Measurements from ENCODE around the gene BMPR1A. TPM values are rescaled to one million over a fixed set of nuclear protein-coding genes. Genes with fewer than 3 reads are reported as not detected.
"Not testable (repeated sequence)": the region's sequence is repeated elsewhere in the genome, so short reads cannot be mapped to it uniquely, and the experiment has no call there.

Gene BMPR1A
- polyA plus RNA-seq, 4 donors, result 64.5 to 79.4 (median 71.1) TPM

DNA sequence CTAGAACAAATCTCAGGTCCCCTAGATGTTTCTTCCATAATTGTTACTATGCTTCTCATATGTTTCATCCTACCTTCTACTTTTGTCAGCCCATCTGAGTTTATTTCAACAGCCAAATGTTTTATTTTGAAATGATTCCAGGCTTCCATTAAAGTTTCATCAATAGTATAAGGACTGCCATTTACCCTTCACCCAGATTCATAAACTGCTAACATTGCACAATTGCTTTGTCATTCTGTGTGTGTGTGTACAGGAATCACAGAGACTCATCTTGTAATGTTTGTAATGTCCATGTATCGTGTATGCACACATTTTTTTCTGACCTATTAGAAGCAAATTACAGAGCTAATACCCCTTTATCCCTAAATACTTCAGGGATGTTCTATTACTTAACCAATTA, 175.5 kb downstream of the BMPR1A start:
- DNase-seq (ENCODE audit: low read depth in 4 of 4, low spot score in 2 of 4), result no peak

- DNase-seq (ENCODE audit: low read depth in 4 of 4, low spot score in 2 of 4), result no peak
Measured at GRCh38 chr10:86932674-86933073, 176.3 kb downstream of the BMPR1A start.

DNA sequence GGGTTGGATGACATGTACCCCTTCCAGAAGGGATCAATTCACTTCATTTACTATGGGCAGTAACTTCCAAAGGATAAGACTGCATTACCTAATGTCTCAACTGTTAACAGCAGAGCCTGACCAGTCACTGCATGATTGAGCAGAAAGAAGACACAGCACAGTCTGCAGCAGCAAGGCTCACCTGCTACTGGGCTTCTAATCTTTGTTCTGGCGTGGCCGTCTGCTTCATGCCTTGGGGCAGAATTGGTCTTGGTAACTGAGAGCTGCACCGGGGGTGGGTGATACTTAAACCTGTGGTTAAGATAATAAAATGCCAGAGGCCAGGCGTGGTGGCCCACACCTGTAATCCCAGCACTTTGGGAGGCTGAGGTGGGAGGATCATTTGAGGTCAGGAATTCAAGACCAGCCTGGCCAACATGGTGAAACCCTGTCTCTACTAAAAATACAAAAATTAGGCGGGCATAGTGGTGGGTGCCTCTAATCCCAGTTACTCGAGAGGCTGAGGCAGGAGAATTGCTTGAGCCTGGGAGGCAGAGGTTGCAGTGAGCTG, 177.8 kb downstream of the BMPR1A start:
- not testable (repeated sequence) for DNase-seq (ENCODE audit: low read depth in 4 of 4, low spot score in 2 of 4)

DNA sequence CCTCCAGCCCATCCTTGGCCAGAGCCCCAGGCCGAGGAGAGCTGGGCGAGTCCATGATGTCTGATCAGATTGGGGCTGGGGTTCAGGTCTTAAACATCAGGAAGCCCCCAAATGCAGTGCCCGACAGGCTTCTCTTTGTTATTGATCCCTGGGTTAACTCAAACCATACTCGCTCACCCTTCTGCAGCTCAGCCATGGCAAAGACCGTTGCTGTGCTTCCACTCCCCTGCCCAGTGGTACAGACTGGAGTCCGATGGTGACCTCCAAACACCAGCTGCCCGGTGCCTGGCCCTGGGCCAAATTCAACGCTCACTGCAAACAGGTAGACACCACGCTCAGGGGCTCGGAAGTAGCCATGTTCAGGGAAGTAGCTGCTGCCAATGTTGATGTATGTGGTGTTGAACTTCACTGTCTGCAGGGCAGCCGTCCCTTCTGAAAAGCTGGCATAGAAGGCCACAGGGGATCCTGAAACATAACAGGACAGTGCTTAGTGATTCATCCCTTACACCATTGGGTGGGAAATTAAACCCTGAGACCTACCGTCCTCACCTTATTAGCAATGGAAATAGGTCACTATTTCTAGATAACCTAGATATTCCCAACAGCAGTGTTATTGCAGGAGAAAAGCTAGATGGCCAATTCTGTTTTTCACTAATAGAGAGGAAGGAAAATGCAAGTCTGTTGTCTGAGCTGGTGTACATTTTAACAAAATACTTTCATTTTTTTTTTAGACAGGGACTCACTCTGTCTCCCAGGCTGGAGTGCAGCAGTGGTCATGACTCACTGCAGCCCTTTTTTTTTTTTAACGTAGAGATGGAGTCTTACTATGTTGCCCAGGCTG, 180.5 kb downstream of the BMPR1A start:
- DNase-seq (ENCODE audit: low read depth in 4 of 4, low spot score in 2 of 4), result no peak

- no peak for DNase-seq (ENCODE audit: low read depth in 4 of 4, low spot score in 2 of 4)
Measured at GRCh38 chr10:86937502-86938154, 181.2 kb downstream of the BMPR1A start.

DNA sequence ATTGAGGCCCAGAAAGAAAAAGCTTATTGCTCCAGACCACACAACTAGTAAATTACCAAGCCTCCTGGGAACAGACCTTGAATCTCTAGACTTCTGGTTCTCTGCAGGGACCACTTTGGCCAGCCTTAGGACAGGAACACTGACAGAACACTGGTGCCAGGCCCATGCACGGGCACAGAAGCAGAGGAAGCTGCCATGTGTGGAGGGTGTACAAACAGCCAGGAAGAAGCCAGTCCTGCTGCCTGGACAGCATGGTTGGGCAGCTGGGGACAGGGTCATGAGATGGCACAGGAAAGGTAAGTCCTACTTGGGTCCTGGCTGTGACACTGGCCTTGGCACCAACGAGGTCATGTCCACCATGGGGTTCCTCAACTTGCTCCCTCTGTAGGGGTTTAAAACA, 181.8 kb downstream of the BMPR1A start:
- DNase-seq (ENCODE audit: low read depth in 4 of 4, low spot score in 2 of 4), result no peak

GRCh38 chr10:86940076-86940475, 183.7 kb downstream of the BMPR1A start:
- not testable (repeated sequence) for DNase-seq (ENCODE audit: low read depth in 4 of 4, low spot score in 2 of 4)

- no peak for DNase-seq (ENCODE audit: low read depth in 4 of 4, low spot score in 2 of 4)
Measured at GRCh38 chr10:86940677-86941076, 184.3 kb downstream of the BMPR1A start.

DNA sequence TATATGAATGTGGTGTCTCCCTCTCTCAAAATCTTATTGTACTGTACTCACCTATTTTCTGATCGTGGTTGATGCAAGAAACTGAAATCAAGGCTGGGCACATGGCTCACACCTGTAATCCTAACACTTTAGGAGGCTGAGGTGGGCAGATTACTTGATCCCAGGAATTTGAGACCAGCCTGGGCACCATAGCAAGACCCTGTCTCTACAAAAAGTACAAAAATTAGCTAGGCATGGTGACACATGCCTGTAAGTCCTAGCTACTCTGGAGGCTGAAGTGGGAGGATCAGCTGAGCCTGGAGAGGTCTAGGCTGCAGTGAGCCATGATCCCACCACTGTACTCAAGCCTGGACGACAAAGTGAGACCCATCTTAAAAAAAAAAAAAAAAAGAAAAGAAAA, 185.0 kb downstream of the BMPR1A start:
- DNase-seq (ENCODE audit: low read depth in 4 of 4, low spot score in 2 of 4), result no peak

GRCh38 chr10:86941991-86942421, 185.6 kb downstream of the BMPR1A start:
- no peak for DNase-seq (ENCODE audit: low read depth in 4 of 4, low spot score in 2 of 4)

DNA sequence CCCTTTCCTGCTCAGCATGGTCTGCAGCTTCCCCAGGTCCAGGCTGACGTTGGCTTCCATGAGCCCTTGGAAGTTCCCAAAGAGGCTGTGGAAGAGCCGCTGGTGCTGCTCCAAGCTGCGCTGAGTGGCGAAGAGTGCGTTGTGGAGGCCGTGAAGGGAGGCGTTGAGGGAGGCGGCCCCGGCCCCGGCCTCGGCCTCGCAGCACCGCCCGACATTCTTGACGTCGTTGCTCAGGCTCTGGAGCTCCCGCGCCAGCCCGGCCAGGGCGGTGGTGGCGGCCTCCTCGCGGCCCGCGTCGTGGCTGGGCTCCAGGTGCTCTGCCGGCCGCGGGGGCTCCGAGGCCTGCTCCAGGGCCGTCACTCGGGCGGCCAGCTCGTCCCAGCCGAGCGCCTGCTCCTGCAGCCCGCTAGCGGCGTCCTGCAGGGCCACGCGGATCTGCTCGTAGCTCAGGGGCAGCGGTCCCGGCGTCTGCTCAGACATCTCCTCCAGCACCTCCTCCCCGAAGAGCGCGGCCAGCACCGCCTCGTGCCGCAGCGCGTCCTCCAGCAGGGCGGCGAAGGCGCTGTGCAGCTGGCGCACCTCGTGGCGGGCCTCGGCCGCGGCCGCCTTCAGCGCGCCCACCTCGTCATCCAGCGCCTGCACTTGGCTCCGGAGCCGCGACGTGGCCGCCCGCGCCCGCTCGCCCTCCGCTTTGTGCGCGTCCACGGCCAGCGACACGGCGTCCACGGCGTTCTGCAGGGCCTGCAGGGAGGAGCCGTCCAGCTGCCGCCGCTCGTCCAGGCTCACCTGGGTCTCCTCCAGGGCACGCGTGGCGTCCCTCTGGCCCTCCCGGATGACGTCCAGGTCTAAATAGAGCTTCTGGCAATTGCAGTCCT, 186.3 kb downstream of the BMPR1A start:
- DNase-seq (ENCODE audit: low read depth in 4 of 4, low spot score in 2 of 4), result no peak

- DNase-seq (ENCODE audit: low read depth in 4 of 4, low spot score in 2 of 4), result no peak
Measured at GRCh38 chr10:86943316-86944030, 187.1 kb downstream of the BMPR1A start.

DNA sequence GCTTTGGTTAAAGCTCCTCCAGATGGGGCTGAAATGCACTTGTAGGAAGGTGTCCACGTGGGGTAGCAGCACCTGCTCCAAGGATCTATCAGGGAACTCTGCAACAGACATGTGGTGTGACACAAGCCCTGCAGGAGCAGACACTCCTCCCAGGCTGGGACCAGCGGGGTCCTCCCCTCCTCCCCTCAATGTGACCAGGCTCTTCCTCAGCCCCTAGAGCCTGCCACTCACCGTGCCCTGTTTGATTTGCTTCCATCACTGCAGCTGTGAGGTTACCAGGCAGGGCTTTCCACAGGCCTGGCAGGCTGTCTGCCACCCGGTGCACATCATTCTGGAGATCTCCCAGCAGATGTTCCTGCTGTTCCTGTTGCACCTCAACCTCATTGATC, 187.6 kb downstream of the BMPR1A start:
- DNase-seq (ENCODE audit: low read depth in 4 of 4, low spot score in 2 of 4), result no peak

DNA sequence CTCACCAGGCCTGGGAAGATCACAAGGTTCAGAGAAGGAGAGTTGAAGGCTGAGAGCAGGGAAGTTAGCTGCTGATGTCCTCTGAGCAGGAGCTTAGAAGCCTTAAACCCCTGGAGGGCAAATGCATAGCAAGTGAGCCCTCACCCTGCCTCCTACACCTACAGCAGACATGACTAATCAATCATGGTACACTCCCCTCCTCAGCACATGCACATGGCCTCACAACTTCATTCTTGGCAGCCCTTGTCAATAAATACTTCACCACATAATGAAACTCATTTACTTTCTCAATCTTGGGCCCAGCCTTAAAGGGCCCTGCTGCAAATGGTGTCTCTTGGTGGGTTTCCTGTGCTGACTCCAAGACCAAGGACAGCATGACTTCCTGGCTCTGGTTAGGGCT, 188.1 kb downstream of the BMPR1A start:
- no peak for DNase-seq (ENCODE audit: low read depth in 4 of 4, low spot score in 2 of 4)

DNA sequence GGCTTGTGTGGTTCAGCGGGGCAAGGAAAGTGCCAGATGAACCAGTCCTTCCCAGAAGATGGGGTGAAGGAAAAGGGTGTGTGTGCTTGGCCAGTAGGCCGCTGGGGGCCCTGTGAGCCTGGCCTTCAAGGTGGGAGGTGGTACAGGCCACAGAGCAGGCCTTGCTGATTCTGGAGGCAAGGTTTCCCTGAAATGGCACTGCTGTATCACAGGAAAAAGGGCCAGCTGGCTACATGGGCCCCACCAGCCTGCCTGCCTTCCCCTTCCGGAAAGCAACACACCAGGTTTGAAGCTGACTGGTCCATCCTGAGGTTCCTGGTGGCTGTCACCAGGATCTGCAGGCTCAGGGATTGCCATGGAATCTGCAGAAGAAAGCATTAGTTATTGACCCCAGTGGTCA, 188.5 kb downstream of the BMPR1A start:
- DNase-seq (ENCODE audit: low read depth in 4 of 4, low spot score in 2 of 4), result no peak

GRCh38 chr10:86945361-86946212, 189.2 kb downstream of the BMPR1A start:
- no peak for DNase-seq (ENCODE audit: low read depth in 4 of 4, low spot score in 2 of 4)

- no peak for DNase-seq (ENCODE audit: low read depth in 4 of 4, low spot score in 2 of 4)
Measured at GRCh38 chr10:86946213-86947155, 190.1 kb downstream of the BMPR1A start.

DNA sequence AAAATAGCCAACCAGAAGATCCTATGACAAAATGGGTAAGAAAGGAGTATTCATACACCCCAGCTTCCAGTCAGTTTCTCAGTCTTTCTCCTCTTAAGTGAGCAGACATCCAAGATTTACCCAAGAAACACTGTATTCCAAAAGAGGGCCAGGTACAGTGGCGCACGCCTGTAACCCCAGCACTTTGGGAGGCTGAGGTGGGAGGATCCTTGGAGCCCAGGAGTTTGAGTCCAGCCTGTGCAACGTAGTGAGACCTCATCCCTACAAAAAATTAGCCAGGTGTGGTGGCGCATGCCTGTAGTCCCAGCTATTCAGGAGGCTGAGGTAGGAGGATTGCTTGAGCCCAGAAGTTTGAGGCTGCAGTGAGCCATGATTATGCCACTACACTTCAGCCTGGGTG, 191.4 kb downstream of the BMPR1A start:
- DNase-seq (ENCODE audit: low read depth in 4 of 4, low spot score in 2 of 4), result not testable (repeated sequence)
